Testis (tissue), 3 donors: ENCODE data around the gene POLQ. TPM values are rescaled to one million over a fixed set of nuclear protein-coding genes. Genes with fewer than 3 reads are reported as not detected.

Experiments used
- DNase-seq: peaks from one replicate; pipeline ENCODE4 v3.0.0-alpha.2; 2019
- H3K27ac ChIP-seq, 2 donors: fragments of 200-600 bp; sonication (generic); one replicate each; pipeline ENCODE4 v1.5.1; 2019
- H3K27me3 ChIP-seq: fragments of 200-600 bp; sonication (generic); one replicate; pipeline ENCODE4 v1.5.1; 2019
- H3K36me3 ChIP-seq: fragments of 200-600 bp; sonication (generic); one replicate; pipeline ENCODE4 v1.5.1; 2017; ENCODE audit warnings: low read depth; ENCODE audit errors: missing control alignments
- H3K4me1 ChIP-seq: fragments of 200-600 bp; sonication (generic); one replicate; pipeline ENCODE4 v1.5.1; 2019
- H3K4me3 ChIP-seq, 2 donors: fragments of 200-600 bp; sonication (generic); one replicate each; pipeline ENCODE4 v1.5.1; 2017 to 2019
- H3K9me3 ChIP-seq: fragments of 200-600 bp; sonication (generic); one replicate; pipeline ENCODE4 v1.5.1; 2017
- POLR2A ChIP-seq: fragments of 450-650 bp; IDR thresholded peaks from one replicate; pipeline ENCODE4 v1.6.1; 2017; ENCODE audit warnings: antibody characterized with exemption, mild to moderate bottlenecking, moderate library complexity
- WGBS, 2 donors: methylation state at CpG; one replicate each; pipeline ENCODE4 v1.1.5; 2018; 5-methylcytosine and 5-hydroxymethylcytosine counted together
- intact Hi-C: fragments of 100-400 bp; cut with DNase I; formaldehyde crosslinking; loops from one replicate; pipeline ENCODE4 v1.15.1; 2023; ENCODE audit warnings: low total_unique reads
- polyA plus RNA-seq: library from polyadenylated mRNA; stranded (reverse); fragments of 350-450 nt; fragmentation: Illumina TruSeq; extraction: RNeasy Lipid Tissue Mini Kit (QIAGEN cat#74804); gene quantifications from one replicate; pipeline ENCODE4 v1.2.3, GENCODE V29; 2014; ENCODE audit warnings: low read depth, low replicate concordance; ENCODE audit not compliant: insufficient read depth
- total RNA-seq, 2 donors: library from RNA; depleted of rRNA; stranded (reverse); fragments of >200 nt; gene quantifications; one replicate each; pipeline ENCODE4 v1.2.3, GENCODE V29; 2016
- TF ChIP-seq, protein P1 (sequence below), 3 experiments: fragments of 450-650 bp in 2 of 3; fragments of 200-600 bp in 1 of 3; sonication (generic) in 1 of 3; IDR thresholded peaks; one replicate each; pipeline ENCODE4 v1.5.1; 2016 to 2019; ENCODE audit warnings: antibody characterized with exemption in 3 of 3, mild to moderate bottlenecking in 2 of 3, moderate library complexity in 1 of 3

Gene POLQ
- total and polyA plus RNA-seq, 3 donors from 2014 or later = 3.7 to 12.0 (median 7.7) TPM

- no peaks in the 10 kb centered on the region for H3K4me1 ChIP-seq
- no peaks in the 10 kb centered on the region for H3K36me3 ChIP-seq
- H3K9me3 ChIP-seq = no peaks in the 10 kb centered on the region
- no peaks in the 10 kb centered on the region for H3K27me3 ChIP-seq
- DNase-seq = no peak
- no peak for TF ChIP-seq POLR2A
- TF ChIP-seq, protein P1, sequence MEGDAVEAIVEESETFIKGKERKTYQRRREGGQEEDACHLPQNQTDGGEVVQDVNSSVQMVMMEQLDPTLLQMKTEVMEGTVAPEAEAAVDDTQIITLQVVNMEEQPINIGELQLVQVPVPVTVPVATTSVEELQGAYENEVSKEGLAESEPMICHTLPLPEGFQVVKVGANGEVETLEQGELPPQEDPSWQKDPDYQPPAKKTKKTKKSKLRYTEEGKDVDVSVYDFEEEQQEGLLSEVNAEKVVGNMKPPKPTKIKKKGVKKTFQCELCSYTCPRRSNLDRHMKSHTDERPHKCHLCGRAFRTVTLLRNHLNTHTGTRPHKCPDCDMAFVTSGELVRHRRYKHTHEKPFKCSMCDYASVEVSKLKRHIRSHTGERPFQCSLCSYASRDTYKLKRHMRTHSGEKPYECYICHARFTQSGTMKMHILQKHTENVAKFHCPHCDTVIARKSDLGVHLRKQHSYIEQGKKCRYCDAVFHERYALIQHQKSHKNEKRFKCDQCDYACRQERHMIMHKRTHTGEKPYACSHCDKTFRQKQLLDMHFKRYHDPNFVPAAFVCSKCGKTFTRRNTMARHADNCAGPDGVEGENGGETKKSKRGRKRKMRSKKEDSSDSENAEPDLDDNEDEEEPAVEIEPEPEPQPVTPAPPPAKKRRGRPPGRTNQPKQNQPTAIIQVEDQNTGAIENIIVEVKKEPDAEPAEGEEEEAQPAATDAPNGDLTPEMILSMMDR (IDR thresholded peaks at IDR 0.05) = no peak
- H3K27ac ChIP-seq = no peak overlapping the region
- H3K4me3 ChIP-seq = no peak overlapping the region
- intact Hi-C loops = no loop called here
These were observed 14.5 kb downstream of the POLQ start for GRCh38 chr3:121531269-121531668.

- intact Hi-C loops = no loop called here
- Histone ChIP-seq H3K4me1 (no peaks in the 10 kb centered on the region), H3K4me3 (no peak overlapping the region), H3K27ac (no peak overlapping the region), H3K9me3 (no peaks in the 10 kb centered on the region), H3K27me3 (no peaks in the 10 kb centered on the region), H3K36me3 (no peaks in the 10 kb centered on the region)
- no peak for TF ChIP-seq POLR2A
- TF ChIP-seq, protein P1 (IDR thresholded peaks at IDR 0.05) = peak in 2 of 3 experiments; percentile 9 to 51
- 59 to 61% methylated on average over 3 of the region's 3 CpGs for WGBS, 2 donors
- DNase-seq = no peak
These were observed 16.5 kb downstream of the POLQ start for GRCh38 chr3:121529308-121529707.

DNA sequence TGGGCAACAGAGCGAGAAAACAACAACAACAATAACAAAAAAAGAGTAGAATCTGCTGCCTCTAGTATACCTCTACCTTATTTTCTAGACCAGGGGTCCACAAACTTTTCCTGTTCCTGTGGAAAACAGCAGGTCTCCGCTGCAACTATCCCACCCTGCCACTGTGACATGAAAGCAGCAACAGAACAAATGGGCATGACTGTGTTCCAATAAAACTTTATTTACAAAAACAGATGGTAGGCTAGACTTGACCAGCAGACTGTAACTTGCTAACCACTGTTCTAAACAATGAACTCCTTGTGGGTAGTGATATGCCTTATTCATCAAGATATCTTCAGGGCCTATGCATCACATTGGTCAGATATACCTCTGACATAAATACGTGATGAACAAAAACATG, 25.3 kb downstream of the POLQ start:
- TF ChIP-seq, protein P1 (IDR thresholded peaks at IDR 0.05) = no peak
- TF ChIP-seq POLR2A = no peak
- no peaks in the 10 kb centered on the region for H3K36me3 ChIP-seq
- DNase-seq = no peak
- no peaks in the 10 kb centered on the region for H3K9me3 ChIP-seq
- no peaks in the 10 kb centered on the region for H3K27me3 ChIP-seq
- intact Hi-C loops = no loop called here
- H3K4me1 ChIP-seq = no peaks in the 10 kb centered on the region
- 91 to 98% methylated on average over 3 of the region's 3 CpGs for WGBS, 2 donors
- H3K27ac ChIP-seq = no peak overlapping the region
- no peak overlapping the region for H3K4me3 ChIP-seq

- Histone ChIP-seq H3K27ac (no peak overlapping the region), H3K36me3 (no peaks in the 10 kb centered on the region), H3K4me3 (no peak overlapping the region), H3K9me3 (no peaks in the 10 kb centered on the region), H3K27me3 (no peaks in the 10 kb centered on the region), H3K4me1 (no peaks in the 10 kb centered on the region)
- TF ChIP-seq POLR2A = no peak
- TF ChIP-seq, protein P1 (IDR thresholded peaks at IDR 0.05) = no peak
- no peak for DNase-seq
- intact Hi-C loops = no loop called here
- WGBS, 2 donors = 81 to 84% methylated on average over 5 of the region's 5 CpGs
These were observed 27.7 kb downstream of the POLQ start for GRCh38 chr3:121517953-121518655.

GRCh38 chr3:121515862-121516261, 29.9 kb downstream of the POLQ start:
- intact Hi-C loops = no loop called here
- no peaks in the 10 kb centered on the region for H3K36me3 ChIP-seq
- no peaks in the 10 kb centered on the region for H3K4me1 ChIP-seq
- no peak for TF ChIP-seq POLR2A
- H3K27ac ChIP-seq = no peak overlapping the region
- H3K27me3 ChIP-seq = no peaks in the 10 kb centered on the region
- H3K4me3 ChIP-seq = no peak overlapping the region
- no peak for DNase-seq
- H3K9me3 ChIP-seq = no peaks in the 10 kb centered on the region
